Lung (tissue), 12 donors: Measurements from ENCODE around the gene TRIM66. TPM values are rescaled to one million over a fixed set of nuclear protein-coding genes. Genes with fewer than 3 reads are reported as not detected.

Experiments
- ATAC-seq: fragments of 200-7000 bp; cut with Tn5 transposase; one replicate; pipeline ENCODE4 v1.9.1; 2020; ENCODE audit warnings: moderate number of reproducible peaks; ENCODE audit not compliant: insufficient read depth, low FRiP score
- DNase-seq, 3 donors: peaks; one replicate each; pipeline ENCODE4 v3.0.0-alpha.2; 2013 to 2017
- H3K27ac ChIP-seq, 2 donors: one replicate each; pipeline ENCODE4 v1.5.1; 2013; ENCODE audit warnings: mild to moderate bottlenecking in 2 of 2, moderate library complexity in 2 of 2, control low read depth in 1 of 2, inconsistent platforms in 1 of 2, low read depth in 1 of 2, low read length in 1 of 2
- H3K27me3 ChIP-seq, 3 donors: one replicate each; pipeline ENCODE4 v1.5.1; 2013; ENCODE audit warnings: low read length in 2 of 3; ENCODE audit not compliant: control insufficient read depth in 3 of 3, insufficient read depth in 3 of 3
- H3K36me3 ChIP-seq, 4 donors: one replicate each; pipeline ENCODE4 v1.5.1; 2013; ENCODE audit warnings: low read length in 4 of 4, mild to moderate bottlenecking in 1 of 4, moderate library complexity in 1 of 4; ENCODE audit not compliant: control insufficient read depth in 4 of 4, insufficient read depth in 4 of 4
- H3K4me1 ChIP-seq, 5 donors: one replicate each; pipeline ENCODE4 v1.5.1; 2013; ENCODE audit warnings: low read length in 5 of 5, mild to moderate bottlenecking in 2 of 5, moderate library complexity in 1 of 5; ENCODE audit not compliant: control insufficient read depth in 5 of 5, insufficient read depth in 5 of 5
- H3K4me3 ChIP-seq: one replicate; pipeline ENCODE4 v1.5.1; 2013; ENCODE audit warnings: mild to moderate bottlenecking, control low read depth, moderate library complexity
- H3K9ac ChIP-seq, 2 donors: one replicate each; pipeline ENCODE4 v1.5.1; 2013; ENCODE audit warnings: low read length in 2 of 2, control low read depth in 1 of 2; ENCODE audit not compliant: insufficient read depth in 1 of 2
- H3K9me3 ChIP-seq, 4 donors: one replicate each; pipeline ENCODE4 v1.5.1; 2013; ENCODE audit warnings: low read length in 3 of 4, mild to moderate bottlenecking in 1 of 4, moderate library complexity in 1 of 4; ENCODE audit not compliant: control insufficient read depth in 4 of 4, insufficient read depth in 3 of 4
- CTCF ChIP-seq: IDR thresholded peaks from 2 replicates; pipeline ENCODE4 v1.5.1; 2012; ENCODE audit warnings: mild to moderate bottlenecking; ENCODE audit errors: control extremely low read depth, extremely low read depth
- whole genome bisulfite sequencing, 2 donors: extraction: QIAGEN DNeasy Blood & Tissue Kit; methylation state at CpG; one replicate each; pipeline ENCODE4 v1.1.7; 2013; 5-methylcytosine and 5-hydroxymethylcytosine counted together
- polyA plus RNA-seq, 2 donors: library from polyadenylated mRNA; stranded (reverse); fragments of 200-250 nt; gene quantifications; one replicate each; pipeline ENCODE4 v1.2.1, GENCODE V29; 2013
- total RNA-seq, 2 donors: library from RNA; depleted of rRNA in 1 of 2; stranded (reverse); fragments of >200 nt in 1 of 2; gene quantifications; one replicate each; pipeline ENCODE4 v1.2.1, GENCODE V29; 2014 to 2021
- donor health status: control.
- donor health status: control.
- donor health status: Bipolar disorder and iron deficiency.
- donor health status: healthy.
- donor health status: DM: yes; HTN: yes; CAD: no.

TRIM66 gene
- total and polyA plus RNA-seq, 4 donors: 2.0 to 23.9 (median 11.3) TPM

DNA sequence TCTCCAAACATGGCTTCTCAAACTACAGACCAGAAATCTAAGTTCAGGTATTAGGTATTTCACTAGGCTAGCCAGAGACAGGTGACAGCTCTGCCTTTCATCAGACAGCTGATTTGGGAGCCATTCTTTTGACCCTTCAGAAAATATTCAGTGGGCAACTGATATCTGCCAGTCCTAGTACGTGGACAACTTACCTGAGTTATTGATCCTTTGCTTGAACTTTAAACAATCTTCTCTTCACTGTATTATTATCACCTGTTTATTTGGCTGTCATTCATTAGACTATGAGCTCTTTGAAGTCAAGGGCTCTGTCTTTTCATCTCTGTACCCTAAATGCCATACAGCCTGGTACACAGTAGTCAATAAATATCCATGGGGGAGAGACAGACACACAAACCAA lies 17.2 kb downstream of the TRIM66 start:
- no peak for DNase-seq
- Histone ChIP-seq H3K4me1 (no peaks in the 10 kb centered on the region), H3K27me3 (no peaks in the 10 kb centered on the region), H3K36me3 (peaks cover 0 to 7% (median 0%) of the 10 kb centered on the region in 4 donors), H3K9ac (no peak overlapping the region), H3K4me3 (no peak overlapping the region), H3K9me3 (no peaks in the 10 kb centered on the region), H3K27ac (no peak overlapping the region)
- no peak for ATAC-seq
- WGBS, 2 donors: 96 to 100% methylated on average over 1 of the region's 1 CpG
- no peak for TF ChIP-seq CTCF

- DNase-seq: no peak
- no peak overlapping the region for H3K9ac ChIP-seq
- peaks cover 0 to 5% (median 0%) of the 10 kb centered on the region in 4 donors for H3K36me3 ChIP-seq
- no peaks in the 10 kb centered on the region for H3K27me3 ChIP-seq
- no peaks in the 10 kb centered on the region for H3K9me3 ChIP-seq
- 88 to 92% methylated on average over 6 of the region's 6 CpGs for WGBS, 2 donors
- H3K4me3 ChIP-seq: no peak overlapping the region
- TF ChIP-seq CTCF: no peak
- H3K27ac ChIP-seq: no peak overlapping the region
- no peak for ATAC-seq
- H3K4me1 ChIP-seq: peaks cover 0 to 12% (median 0%) of the 10 kb centered on the region in 5 donors
These were observed 21.3 kb downstream of the TRIM66 start for GRCh38 chr11:8661001-8661795.

- no peak for TF ChIP-seq CTCF
- no peak overlapping the region for H3K27ac ChIP-seq
- no peaks in the 10 kb centered on the region for H3K27me3 ChIP-seq
- ATAC-seq (no peak), DNase-seq (peak; percentile 30 to 64 (median 52))
- WGBS, 2 donors: 78 to 83% methylated on average over 15 of the region's 15 CpGs
- H3K9me3 ChIP-seq: no peaks in the 10 kb centered on the region
- no peak overlapping the region for H3K4me3 ChIP-seq
- no peak overlapping the region for H3K9ac ChIP-seq
- H3K36me3 ChIP-seq: peaks cover 0 to 5% (median 0%) of the 10 kb centered on the region in 4 donors
- H3K4me1 ChIP-seq: peaks cover 0 to 12% (median 0%) of the 10 kb centered on the region in 5 donors
These were observed 24.0 kb downstream of the TRIM66 start for GRCh38 chr11:8658321-8659057.
